ENCODE data around the gene LRATD1. TPM values are rescaled to one million over a fixed set of nuclear protein-coding genes. Genes with fewer than 3 reads are reported as not detected.
"Not testable (repeated sequence)": the region's sequence is repeated elsewhere in the genome, so short reads cannot be mapped to it uniquely, and the experiment has no call there.

LRATD1 gene
- total and polyA plus RNA-seq, 2 donors (not counting 1 experiment from before 2014, with no cell fraction given): 0.99 to 1.8 TPM

DNA sequence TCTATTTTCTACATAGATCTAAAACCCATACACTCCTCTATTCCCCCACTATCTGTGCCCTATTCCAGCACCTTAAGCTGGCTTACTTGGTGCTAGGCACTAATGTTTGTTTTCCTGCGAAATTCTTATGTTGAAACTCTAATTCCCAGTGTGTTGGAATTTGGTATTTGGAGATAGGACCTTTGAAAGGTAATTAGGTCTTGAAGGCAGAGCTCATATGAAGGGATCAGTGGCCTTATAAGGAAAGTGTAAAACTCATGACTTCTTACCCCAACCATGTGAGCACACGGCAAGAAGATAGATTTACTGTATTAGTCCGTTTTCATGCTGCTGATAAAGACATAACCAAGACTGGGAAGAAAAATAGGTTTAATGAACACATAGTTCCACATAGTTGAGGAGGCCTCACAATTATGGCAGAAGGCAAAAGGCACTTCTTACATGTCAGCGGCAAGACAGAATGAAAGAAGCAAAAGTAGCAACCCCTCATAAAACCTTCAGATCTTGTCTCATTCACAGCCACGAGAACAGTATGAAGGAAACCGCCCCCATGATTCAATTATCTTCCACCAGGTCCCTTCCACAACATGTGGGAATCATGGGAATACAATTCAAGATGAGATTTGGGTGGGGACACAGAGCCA is 10.5 kb upstream of the LRATD1 start:
- Histone ChIP-seq H4K20me1 (ENCODE audit: control insufficient read depth, extremely low read depth, insufficient read depth, low read length) (no peaks in the 10 kb centered on the region), H3K9ac (ENCODE audit: insufficient read depth, low read length) (no peak overlapping the region), H3K36me3 (ENCODE audit: control insufficient read depth, insufficient read depth, low read length) (no peaks in the 10 kb centered on the region), H3K27ac (ENCODE audit: insufficient read depth, low read length) (no peak overlapping the region), H3K4me1 (ENCODE audit: control insufficient read depth, extremely low read depth, insufficient read depth, low read length) (no peaks in the 10 kb centered on the region), H3K9me3 (ENCODE audit: control insufficient read depth, insufficient read depth, low read depth, low read length) (no peaks in the 10 kb centered on the region), H3K4me2 (ENCODE audit: extremely low read depth, insufficient read depth, low read length) (no peak overlapping the region), H2AFZ (ENCODE audit: low read length) (no peak overlapping the region), H3K4me3 (replicated peaks in 1 of 4; ENCODE audit: control extremely low read depth in 1 of 4, insufficient read depth in 1 of 4, low read depth in 3 of 4, low read length in 4 of 4) (no peak overlapping the region), H3K27me3 (ENCODE audit: control insufficient read depth, insufficient read depth, low read length) (no peaks in the 10 kb centered on the region), H3K79me2 (ENCODE audit: control insufficient read depth, insufficient read depth, low read length) (no peaks in the 10 kb centered on the region)
- no peak for DNase-seq (ENCODE audit: low read depth in 2 of 2)
- TF ChIP-seq, protein P1, sequence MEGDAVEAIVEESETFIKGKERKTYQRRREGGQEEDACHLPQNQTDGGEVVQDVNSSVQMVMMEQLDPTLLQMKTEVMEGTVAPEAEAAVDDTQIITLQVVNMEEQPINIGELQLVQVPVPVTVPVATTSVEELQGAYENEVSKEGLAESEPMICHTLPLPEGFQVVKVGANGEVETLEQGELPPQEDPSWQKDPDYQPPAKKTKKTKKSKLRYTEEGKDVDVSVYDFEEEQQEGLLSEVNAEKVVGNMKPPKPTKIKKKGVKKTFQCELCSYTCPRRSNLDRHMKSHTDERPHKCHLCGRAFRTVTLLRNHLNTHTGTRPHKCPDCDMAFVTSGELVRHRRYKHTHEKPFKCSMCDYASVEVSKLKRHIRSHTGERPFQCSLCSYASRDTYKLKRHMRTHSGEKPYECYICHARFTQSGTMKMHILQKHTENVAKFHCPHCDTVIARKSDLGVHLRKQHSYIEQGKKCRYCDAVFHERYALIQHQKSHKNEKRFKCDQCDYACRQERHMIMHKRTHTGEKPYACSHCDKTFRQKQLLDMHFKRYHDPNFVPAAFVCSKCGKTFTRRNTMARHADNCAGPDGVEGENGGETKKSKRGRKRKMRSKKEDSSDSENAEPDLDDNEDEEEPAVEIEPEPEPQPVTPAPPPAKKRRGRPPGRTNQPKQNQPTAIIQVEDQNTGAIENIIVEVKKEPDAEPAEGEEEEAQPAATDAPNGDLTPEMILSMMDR (conservative IDR thresholded peaks at IDR 0.05 in 1 of 2, IDR thresholded peaks at IDR 0.05 in 1 of 2; ENCODE audit: low read depth in 1 of 2, low read length in 2 of 2): no peak
- TF ChIP-seq EZH2 (IDR thresholded peaks at IDR 0.05; ENCODE audit: low read length, missing control alignments): no peak

DNA sequence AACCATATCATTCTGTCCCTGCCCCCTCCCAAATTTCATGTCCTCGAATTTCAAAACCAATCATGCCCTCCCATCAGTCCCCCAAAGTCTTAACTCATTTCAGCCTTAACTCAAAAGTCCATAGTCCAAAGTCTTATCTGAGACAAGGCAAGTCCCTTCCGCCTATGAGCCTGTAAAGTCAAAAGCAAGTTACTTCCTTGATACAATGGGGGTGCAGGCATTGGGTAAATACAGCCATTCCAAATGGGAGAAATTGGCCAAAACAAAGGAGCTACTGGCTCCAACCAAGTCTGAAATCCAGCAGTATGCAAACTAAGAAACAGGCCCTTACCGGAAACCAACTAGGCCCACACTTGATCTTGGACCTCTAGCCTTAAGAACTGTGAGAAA is 10.0 kb upstream of the LRATD1 start:
- H2AFZ ChIP-seq (ENCODE audit: low read length); H3K4me3 ChIP-seq (replicated peaks in 1 of 4; ENCODE audit: control extremely low read depth in 1 of 4, insufficient read depth in 1 of 4, low read depth in 3 of 4, low read length in 4 of 4); H3K4me2 ChIP-seq (ENCODE audit: extremely low read depth, insufficient read depth, low read length); H3K9ac ChIP-seq (ENCODE audit: insufficient read depth, low read length); H3K4me1 ChIP-seq (ENCODE audit: control insufficient read depth, extremely low read depth, insufficient read depth, low read length); H3K79me2 ChIP-seq (ENCODE audit: control insufficient read depth, insufficient read depth, low read length); H4K20me1 ChIP-seq (ENCODE audit: control insufficient read depth, extremely low read depth, insufficient read depth, low read length); H3K36me3 ChIP-seq (ENCODE audit: control insufficient read depth, insufficient read depth, low read length); H3K27ac ChIP-seq (ENCODE audit: insufficient read depth, low read length); H3K27me3 ChIP-seq (ENCODE audit: control insufficient read depth, insufficient read depth, low read length); H3K9me3 ChIP-seq (ENCODE audit: control insufficient read depth, insufficient read depth, low read depth, low read length); DNase-seq (ENCODE audit: low read depth in 2 of 2): not testable (repeated sequence)

- Histone ChIP-seq H3K79me2 (ENCODE audit: control insufficient read depth, insufficient read depth, low read length) (no peaks in the 10 kb centered on the region), H3K4me2 (ENCODE audit: extremely low read depth, insufficient read depth, low read length) (no peak overlapping the region), H3K36me3 (ENCODE audit: control insufficient read depth, insufficient read depth, low read length) (no peaks in the 10 kb centered on the region), H3K9ac (ENCODE audit: insufficient read depth, low read length) (no peak overlapping the region), H3K9me3 (ENCODE audit: control insufficient read depth, insufficient read depth, low read depth, low read length) (no peaks in the 10 kb centered on the region), H3K4me3 (replicated peaks in 1 of 4; ENCODE audit: control extremely low read depth in 1 of 4, insufficient read depth in 1 of 4, low read depth in 3 of 4, low read length in 4 of 4) (no peak overlapping the region), H4K20me1 (ENCODE audit: control insufficient read depth, extremely low read depth, insufficient read depth, low read length) (no peaks in the 10 kb centered on the region), H2AFZ (ENCODE audit: low read length) (no peak overlapping the region), H3K27me3 (ENCODE audit: control insufficient read depth, insufficient read depth, low read length) (no peaks in the 10 kb centered on the region), H3K4me1 (ENCODE audit: control insufficient read depth, extremely low read depth, insufficient read depth, low read length) (no peaks in the 10 kb centered on the region), H3K27ac (ENCODE audit: insufficient read depth, low read length) (no peak overlapping the region)
- TF ChIP-seq EZH2 (IDR thresholded peaks at IDR 0.05; ENCODE audit: low read length, missing control alignments): no peak
- TF ChIP-seq, protein P1 (conservative IDR thresholded peaks at IDR 0.05 in 1 of 2, IDR thresholded peaks at IDR 0.05 in 1 of 2; ENCODE audit: low read depth in 1 of 2, low read length in 2 of 2): no peak
- DNase-seq (ENCODE audit: low read depth in 2 of 2): no peak
These were observed 9.3 kb upstream of the LRATD1 start for GRCh38 chr2:14623237-14623636.

All from fibroblast of lung (primary cell).